Stimulated activated CD4-positive, alpha-beta T cell treated with anti-CD3 and anti-CD28 coated beads, Interleukin-12 subunit alpha, Interleukin-12 subunit beta, amount 100 ng/mL, for 24 hours (primary cell): ENCODE measurements around the gene MARCHF6.
"Not testable (repeated sequence)": the region's sequence is repeated elsewhere in the genome, so short reads cannot be mapped to it uniquely, and the experiment has no call there.

ENCODE experiments used
- DNase-seq, 2 experiments: peaks; one replicate each; pipeline ENCODE4 v3.0.0-alpha.2; 2020; ENCODE audit warnings: low read depth in 2 of 2

MARCHF6 gene

DNA sequence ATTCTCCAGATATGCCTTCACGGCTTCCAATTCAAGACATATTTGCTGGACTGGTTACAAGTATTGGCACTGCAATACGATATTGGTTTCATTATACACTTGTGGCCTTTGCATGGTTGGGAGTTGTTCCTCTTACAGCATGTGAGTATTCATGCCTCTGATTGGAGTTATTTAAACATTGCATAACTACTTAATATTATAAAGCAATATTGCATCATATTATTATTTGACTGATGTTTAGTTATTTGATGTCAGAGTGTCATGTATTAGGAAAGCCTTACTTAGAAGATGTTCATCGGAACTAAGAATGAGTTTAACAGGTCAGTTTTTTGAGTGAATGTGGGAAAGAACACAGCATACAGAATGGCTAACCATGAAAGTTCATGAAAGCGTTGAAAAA is 28.3 kb downstream of the MARCHF6 start:
- no peak for DNase-seq

DNA sequence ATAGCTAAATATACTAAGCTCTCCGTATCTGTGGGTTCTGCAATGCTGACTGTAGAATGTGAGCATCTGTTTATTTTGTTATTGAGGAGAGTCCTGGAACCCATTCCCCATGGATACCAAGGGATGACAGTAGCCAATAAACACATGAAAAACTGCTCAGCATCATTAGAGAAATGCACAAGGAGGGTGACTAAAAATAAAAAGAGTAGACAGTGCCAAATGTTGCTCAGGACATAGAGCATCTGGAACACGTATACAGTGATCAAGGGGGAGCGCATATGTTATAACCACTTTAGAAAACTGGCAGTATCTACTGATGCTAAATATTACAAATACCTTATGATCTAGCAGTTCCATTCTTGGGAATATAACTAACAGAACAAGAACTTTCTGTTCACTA is 31.0 kb downstream of the MARCHF6 start:
- DNase-seq = no peak

DNA sequence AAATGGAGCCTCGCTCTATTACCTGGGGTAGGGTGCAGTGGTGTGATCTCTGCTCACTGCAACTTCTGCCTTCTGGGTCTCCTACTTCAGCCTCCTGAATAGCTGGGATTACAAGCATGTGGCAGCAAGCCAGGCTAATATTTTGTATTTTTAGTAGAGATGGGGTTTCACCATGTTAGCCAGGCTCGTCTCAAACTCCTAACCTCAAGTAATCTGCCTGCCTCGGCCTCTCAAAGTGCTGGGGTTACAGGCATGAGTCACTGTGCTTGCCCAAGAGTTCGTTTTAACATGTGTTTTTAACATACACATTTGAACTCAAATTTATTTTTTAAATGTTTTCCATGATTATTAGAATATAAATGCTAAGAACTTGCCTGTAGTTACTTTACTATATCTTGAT is 34.2 kb downstream of the MARCHF6 start:
- DNase-seq = no peak

DNA sequence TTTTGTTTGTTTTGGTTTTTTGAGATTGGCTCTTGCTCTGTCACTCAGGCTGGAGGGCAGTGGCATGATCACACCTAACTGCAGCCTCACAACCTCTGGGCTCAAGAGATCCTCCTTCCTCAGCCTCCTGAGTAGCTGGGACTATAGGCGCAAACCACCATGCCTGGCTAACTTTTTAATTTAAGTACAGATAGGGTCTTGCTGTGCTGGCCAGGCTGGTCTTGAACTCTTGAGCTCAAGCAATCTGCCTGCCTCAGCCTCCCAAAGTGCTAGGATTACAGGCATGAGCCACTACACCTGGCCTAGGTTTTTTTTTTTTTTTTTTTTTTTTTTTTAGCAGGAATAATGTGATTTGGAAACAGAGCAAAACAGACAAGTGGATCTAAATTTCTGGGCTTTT is 37.6 kb downstream of the MARCHF6 start:
- no peak for DNase-seq

DNA sequence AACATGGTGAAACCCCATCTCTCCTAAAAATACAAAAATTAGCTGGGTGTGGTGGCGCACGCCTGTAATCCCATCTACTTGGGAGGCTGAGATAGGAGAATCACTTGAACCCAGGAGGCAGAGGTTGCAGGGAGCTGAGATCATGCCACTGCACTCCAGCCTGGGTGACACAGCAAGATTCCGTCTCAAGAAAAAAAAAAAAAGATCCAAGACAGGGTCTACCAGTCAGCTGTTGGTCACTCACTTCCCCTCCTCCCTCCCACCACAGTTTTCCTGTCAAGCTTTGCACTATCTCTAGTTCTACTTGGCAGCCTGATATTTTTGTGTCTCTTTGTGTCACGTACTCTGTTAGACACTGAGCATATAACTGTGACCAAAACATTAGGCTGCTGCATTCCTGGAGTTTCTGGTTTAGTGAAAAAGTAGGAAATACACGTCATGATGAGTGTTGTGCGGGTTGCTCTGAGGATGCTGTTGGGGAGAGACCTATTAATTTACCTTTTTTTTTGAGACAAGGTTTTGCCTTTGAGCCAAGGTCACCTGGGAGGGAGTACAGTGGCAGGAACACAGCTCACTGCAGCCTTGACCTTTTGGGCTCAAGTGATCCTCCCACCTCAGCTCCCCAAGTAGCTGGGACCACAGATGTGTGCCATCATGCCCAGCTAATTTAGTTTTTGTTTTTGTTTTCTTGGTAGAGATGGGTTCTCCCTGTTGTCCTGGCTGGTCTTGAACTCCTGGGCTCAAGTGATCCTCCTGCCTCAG is 39.3 kb downstream of the MARCHF6 start:
- DNase-seq = not testable (repeated sequence)

DNA sequence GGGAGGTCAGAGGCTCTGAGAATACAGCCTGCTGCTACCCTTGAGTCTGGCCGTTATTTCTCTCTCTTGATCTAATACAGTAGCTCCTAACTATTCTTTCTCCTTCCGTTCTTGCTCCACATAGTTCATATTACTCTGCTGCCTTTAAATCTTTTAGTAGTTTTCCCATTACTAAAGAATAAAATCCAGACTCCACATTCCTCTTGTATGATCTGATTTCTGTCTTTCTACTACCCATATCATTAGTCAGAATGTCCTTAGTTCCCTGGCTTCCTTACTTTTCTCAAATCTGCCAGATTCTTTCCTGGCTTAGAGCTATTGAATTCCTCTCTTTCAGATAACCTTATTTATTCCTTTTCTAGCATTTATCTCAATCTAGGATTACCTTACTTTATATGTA is 40.0 kb downstream of the MARCHF6 start:
- no peak for DNase-seq

DNA sequence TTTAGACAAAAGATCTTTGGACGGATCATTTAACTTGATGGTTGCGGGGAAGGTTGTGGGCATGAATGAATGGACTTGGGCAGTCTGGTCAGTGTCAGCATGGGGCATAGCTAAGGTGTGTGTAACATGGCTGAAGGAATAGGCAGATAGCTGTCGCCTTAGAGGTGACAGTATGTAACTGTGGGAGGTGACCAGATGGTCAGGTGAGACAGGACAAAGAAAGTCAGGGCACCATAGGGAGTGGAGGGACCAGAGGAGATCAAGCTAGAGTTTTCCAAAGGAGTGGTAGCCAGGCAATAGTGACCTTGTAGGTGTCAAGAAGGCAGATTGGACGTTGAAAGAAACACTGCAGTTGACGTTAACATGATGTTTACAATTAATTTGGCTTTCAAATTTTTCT is 43.1 kb downstream of the MARCHF6 start:
- DNase-seq = no peak

DNA sequence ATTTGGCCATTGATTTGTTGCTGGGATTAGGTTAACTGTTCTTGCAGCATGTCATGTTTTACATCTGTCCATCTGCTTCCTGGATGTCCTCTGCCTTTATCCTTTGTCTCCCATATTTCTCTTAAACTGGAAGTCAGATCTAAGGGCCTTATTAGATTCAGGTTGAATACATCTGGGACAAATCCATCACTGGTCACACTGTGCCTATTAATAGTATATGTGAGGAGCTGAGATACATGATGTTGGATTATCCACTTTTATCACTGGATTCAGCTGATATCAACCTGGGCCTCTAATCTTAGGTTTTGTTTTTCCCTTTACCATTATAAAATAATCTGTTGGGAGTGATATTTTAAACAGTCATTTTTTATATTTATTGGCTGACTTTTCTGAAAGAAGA is 46.3 kb downstream of the MARCHF6 start:
- no peak for DNase-seq

DNA sequence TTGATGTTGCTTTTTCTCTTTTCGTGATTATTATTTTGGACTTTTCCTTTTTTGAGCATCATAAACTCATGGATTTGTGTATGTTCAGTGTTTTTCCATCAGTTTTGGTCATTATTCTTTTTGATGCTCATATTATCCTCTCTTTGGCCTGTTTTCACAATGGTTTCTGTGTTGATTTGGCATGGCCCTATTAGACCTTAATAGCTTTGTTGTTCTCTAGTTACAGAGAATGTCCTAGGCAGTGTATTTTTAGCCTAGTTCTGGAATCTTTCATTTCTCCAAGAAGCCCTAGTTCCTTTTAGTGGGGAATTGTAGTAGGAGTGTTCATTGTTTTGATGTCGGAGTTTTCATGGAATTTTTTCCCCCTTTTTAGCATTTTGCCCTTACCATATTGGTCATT is 46.9 kb downstream of the MARCHF6 start:
- DNase-seq = no peak

DNA sequence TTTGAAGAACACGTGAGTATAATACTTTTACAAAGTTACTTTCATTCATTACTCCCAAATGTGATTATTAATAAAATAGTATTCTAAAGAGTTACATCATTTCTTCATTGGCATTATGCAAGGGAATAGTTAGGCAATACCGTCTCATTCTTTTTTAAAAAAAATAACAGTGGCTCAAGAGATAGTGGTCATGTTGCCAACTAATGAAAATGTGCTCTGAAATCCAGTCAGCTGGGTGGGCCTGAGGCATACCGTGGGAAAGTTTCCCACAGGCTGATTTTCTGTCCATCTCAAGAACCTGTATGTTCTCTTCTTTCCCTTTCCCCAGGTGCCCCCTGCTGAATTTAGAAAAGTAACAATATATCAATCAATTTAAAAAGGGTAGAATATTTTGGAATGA is 47.3 kb downstream of the MARCHF6 start:
- no peak for DNase-seq

DNA sequence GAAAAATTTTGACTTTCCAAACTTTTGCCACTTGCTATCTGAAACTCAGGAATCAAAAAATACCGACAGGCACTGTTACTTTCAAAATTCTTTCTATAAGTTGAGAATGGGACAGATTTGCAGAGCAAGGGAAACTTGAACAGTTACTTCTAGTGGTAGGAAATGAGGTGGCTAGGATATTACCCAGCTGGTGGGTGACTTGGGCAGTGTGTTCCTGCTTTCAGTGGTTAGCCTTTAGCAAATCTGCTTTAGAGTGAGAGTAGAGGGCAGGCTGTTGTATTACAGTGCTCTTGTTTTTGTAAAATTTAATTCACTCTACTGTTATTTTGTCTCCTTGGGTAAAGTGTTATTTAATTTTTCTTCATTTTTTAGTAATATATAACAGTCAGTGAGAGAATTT is 48.0 kb downstream of the MARCHF6 start:
- DNase-seq = no peak
